Measurements from ENCODE around the gene CLPTM1L.
A peak's percentile ranks its signal among the peaks of the same experiment; 100 is the strongest.
"Not testable (repeated sequence)": the region's sequence is repeated elsewhere in the genome, so short reads cannot be mapped to it uniquely, and the experiment has no call there.

Gene CLPTM1L

DNA sequence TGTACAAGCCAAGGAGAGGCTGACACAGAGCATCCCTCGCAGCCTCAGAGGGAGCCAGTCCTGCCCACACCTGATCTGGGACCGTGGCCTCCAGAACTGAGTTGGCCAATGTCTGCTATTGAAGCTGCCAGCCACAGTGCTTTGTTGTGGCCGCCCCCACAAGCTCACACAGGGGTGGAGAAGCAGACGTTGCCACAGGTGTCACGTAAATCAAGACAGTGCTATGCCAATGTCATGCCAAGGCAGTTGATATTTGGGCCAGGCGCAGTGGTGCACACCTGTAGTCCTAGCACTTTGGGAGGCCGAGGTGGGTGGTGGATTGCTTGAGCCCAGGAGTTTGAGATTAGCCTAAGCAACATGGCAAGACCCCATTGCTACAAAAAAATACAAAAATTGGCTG lies 32.7 kb downstream of the CLPTM1L start:
- DNase-seq: peak; percentile 29 to 54

DNA sequence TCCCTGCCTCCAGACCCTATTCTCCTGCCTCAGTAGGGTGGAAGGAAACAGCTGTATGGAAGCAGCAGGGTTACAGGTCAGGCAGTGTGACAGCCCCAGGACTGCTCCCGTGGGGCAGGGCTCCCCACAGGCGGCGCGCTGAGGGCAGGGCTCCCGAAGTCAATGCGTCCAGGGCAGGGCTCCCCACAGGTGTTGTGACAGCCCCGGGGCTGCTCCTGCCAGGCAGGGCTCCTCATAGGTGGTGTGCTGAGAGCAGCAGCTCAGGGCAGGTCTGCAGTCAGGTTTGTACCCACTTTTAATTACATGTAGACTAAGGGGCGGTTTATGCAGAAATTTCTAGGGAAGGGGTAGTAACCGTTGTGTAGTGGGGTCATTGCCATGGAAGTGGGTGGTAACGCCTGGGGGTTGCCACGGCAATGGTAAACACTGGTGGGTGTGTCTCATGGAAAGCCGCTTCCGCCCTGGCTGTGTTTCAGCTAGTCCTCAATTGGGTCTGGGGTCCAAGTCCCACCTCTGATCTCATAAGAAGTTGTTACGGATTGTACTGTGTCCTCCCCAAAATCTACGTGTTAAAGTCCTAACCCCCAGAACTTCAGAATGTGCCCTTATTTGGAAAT lies 33.4 kb downstream of the CLPTM1L start:
- no peak for DNase-seq

- no peak for DNase-seq
These were observed 34.8 kb downstream of the CLPTM1L start for GRCh38 chr5:1310118-1310517.

- DNase-seq: no peak
These were observed 40.9 kb downstream of the CLPTM1L start for GRCh38 chr5:1304033-1304432.

- DNase-seq: no peak
These were observed 42.6 kb downstream of the CLPTM1L start for GRCh38 chr5:1302258-1302657.

GRCh38 chr5:1300581-1301083 lies 44.3 kb downstream of the CLPTM1L start:
- no peak for DNase-seq

DNA sequence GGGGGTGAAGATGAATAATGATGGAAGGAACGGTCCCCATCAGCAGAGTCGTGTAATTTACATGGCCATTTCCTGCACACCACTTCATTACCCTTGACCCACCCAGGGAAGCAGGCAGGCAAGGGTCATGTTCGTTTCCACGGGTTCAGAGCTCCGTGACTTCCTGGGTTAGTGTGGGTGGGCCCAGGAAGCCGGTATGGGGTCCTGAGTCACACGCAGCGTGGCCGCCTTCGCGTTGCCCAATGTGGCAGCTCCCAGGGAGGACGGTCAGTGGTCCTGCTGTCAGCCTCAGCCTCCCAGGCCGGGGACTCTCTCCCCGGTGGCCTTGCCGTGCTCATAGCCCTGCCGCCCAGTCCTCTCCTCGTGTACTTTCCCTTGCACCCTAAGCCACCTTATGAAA lies 44.9 kb downstream of the CLPTM1L start:
- DNase-seq: no peak

DNA sequence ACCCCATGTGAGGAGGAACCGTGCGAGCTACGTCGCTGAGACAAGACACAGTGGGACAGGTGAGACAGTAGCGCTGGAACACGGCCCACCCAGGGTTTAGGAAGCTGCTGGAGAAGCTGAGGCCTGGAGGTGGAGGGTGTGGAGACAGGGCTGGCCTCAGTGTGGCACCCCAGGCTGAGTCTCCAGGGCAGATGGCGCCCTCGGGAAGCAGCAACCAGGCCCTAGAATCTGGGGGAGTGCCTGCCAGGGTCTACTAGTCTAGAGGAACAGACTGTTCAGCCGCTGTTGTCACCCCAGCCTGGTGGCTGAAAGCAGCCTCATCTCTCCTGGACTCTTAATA lies 45.4 kb downstream of the CLPTM1L start:
- no peak for DNase-seq

- DNase-seq: no peak
These were observed 46.0 kb downstream of the CLPTM1L start for GRCh38 chr5:1298723-1299510.

DNA sequence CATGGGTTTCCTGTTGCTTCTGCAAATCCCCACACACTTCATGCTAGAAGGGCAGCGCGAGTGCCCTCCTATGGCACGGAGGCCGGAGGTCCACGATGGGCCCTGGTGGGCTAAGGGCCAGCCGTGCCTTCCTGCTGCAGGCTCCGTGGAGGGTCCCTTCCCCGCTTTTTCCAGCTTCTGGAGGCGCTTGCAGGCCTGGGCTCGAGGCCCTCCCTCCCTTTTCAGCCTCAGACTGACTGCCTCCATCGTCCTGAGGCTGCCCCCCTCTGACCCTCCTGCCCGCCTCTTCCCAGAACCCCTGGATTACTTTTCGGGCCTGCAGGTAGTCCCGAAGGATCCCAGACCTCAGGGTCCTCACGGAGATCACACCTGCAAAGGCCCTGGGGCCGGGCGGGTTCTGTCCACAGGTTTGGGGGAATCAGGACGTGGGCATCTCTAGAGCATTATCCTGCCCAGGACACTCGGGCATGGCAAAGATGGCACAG lies 46.8 kb downstream of the CLPTM1L start:
- no peak for DNase-seq

- DNase-seq: no peak
These were observed 47.7 kb downstream of the CLPTM1L start for GRCh38 chr5:1297243-1297642.

DNA sequence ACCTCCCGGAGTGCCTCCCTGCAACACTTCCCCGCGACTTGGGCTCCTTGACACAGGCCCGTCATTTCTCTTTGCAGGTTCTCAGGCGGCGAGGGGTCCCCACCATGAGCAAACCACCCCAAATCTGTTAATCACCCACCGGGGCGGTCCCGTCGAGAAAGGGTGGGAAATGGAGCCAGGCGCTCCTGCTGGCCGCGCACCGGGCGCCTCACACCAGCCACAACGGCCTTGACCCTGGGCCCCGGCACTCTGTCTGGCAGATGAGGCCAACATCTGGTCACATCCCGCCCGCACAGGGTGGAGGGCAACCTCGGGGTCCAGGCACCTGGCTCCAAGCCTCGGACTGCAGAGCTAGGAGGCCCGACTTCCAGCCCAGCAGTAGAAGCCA lies 49.3 kb downstream of the CLPTM1L start:
- DNase-seq: no peak

- peak; percentile 70 to 83 for DNase-seq
These were observed 49.9 kb downstream of the CLPTM1L start, which contains the start of gene TERT for GRCh38 chr5:1294835-1295649. TERT (minus strand) TSS chr5:1295068; CDS start chr5:1294989, 79 bp downstream.

- DNase-seq: no peak
These were observed 50.6 kb downstream of the CLPTM1L start for GRCh38 chr5:1294206-1294834.

DNA sequence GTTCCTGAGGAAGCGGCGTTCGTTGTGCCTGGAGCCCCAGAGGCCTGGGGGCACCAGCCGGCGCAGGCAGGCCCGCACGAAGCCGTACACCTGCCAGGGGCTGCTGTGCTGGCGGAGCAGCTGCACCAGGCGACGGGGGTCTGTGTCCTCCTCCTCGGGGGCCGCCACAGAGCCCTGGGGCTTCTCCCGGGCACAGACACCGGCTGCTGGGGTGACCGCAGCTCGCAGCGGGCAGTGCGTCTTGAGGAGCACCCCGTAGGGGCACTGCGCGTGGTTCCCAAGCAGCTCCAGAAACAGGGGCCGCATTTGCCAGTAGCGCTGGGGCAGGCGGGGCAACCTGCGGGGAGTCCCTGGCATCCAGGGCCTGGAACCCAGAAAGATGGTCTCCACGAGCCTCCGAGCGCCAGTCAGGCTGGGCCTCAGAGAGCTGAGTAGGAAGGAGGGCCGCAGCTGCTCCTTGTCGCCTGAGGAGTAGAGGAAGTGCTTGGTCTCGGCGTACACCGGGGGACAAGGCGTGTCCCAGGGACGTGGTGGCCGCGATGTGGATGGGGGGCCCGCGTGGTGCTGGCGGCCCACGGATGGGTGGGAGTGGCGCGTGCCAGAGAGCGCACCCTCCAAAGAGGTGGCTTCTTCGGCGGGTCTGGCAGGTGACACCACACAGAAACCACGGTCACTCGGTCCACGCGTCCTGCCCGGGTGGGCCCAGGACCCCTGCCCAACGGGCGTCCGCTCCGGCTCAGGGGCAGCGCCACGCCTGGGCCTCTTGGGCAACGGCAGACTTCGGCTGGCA lies 51.3 kb downstream of the CLPTM1L start:
- no peak for DNase-seq

DNA sequence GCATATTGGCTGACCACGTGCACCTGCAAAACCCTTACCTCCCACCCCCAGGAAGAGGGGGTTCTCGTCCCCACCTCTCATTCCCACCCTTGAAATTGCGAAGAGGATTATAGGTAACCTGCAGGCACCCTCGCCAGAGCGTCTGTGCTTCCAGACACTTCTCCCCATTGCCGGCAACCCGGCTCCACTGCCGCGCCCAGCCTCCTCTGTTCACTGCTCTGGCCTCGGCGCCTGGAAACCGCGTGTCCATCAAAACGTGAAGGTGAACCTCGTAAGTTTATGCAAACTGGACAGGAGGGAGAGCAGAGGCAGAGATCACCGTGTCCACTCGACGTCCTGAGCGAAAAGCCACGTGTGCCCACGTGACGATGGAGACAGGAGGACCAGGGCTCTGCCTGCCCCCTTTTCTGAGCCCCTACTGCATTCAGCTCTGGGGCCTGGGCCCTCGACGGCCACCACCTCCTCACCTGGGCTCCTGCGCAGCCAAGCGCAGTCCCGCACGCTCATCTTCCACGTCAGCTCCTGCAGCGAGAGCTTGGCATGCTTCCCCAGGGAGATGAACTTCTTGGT lies 52.0 kb downstream of the CLPTM1L start:
- DNase-seq: no peak

- no peak for DNase-seq
These were observed 52.8 kb downstream of the CLPTM1L start for GRCh38 chr5:1292139-1292538.

- DNase-seq: no peak
These were observed 53.3 kb downstream of the CLPTM1L start for GRCh38 chr5:1291611-1292080.

- DNase-seq: not testable (repeated sequence)
These were observed 53.9 kb downstream of the CLPTM1L start for GRCh38 chr5:1290956-1291355.

GRCh38 chr5:1289559-1289958 lies 55.3 kb downstream of the CLPTM1L start:
- DNase-seq: not testable (repeated sequence)
